Measurements from ENCODE around the gene PREX1. TPM values are rescaled to one million over a fixed set of nuclear protein-coding genes. Genes with fewer than 3 reads are reported as not detected.

Gene PREX1
- polyA plus RNA-seq, 1 donor (not counting 4 experiments of a cell fraction or from before 2014, with no cell fraction given), result 0.22 TPM

GRCh38 chr20:48771542-48771941, 56.3 kb downstream of the PREX1 start:
- H3K27me3 ChIP-seq (ENCODE audit: control insufficient read depth, extremely low read depth, insufficient read depth, low read length), result peaks cover 23% of the 10 kb centered on the region
- no peaks in the 10 kb centered on the region for H3K9me3 ChIP-seq (ENCODE audit: control insufficient read depth, low read depth, low read length)
- no peak for TF ChIP-seq CTCF (optimal IDR thresholded peaks at IDR 0.05 in 1 of 3, IDR thresholded peaks at IDR 0.05 in 1 of 3, conservative IDR thresholded peaks at IDR 0.05 in 1 of 3; ENCODE audit: extremely low read depth in 1 of 3, insufficient read depth in 2 of 3, low read length in 3 of 3)
- no peak for TF ChIP-seq EZH2 (IDR thresholded peaks at IDR 0.05; ENCODE audit: low read length)
- no peaks in the 10 kb centered on the region for H3K36me3 ChIP-seq (ENCODE audit: control insufficient read depth in 2 of 2, extremely low read depth in 1 of 2, insufficient read depth in 2 of 2, low read length in 2 of 2)
- DNase-seq (ENCODE audit: low read depth, low spot score) (no peak), FAIRE-seq (no peak)
- H2AFZ ChIP-seq (ENCODE audit: control insufficient read depth, low read length), result no peak overlapping the region
- no peaks in the 10 kb centered on the region for H3K79me2 ChIP-seq (ENCODE audit: control insufficient read depth, insufficient read depth, low read length)
- H3K9ac ChIP-seq (ENCODE audit: control insufficient read depth, extremely low read depth, insufficient read depth, low read length), result no peak overlapping the region
- H3K4me1 ChIP-seq (ENCODE audit: control insufficient read depth, extremely low read depth, insufficient read depth, low read length), result no peaks in the 10 kb centered on the region
- H4K20me1 ChIP-seq (ENCODE audit: control insufficient read depth, extremely low read depth, insufficient read depth, low read length), result no peaks in the 10 kb centered on the region
- H3K4me2 ChIP-seq (ENCODE audit: control insufficient read depth, extremely low read depth, insufficient read depth, low read depth, low read length), result no peak overlapping the region
- no peaks in the 10 kb centered on the region for H3K9me1 ChIP-seq (ENCODE audit: control insufficient read depth, extremely low read depth, insufficient read depth, low read length)
- H3K27ac ChIP-seq (ENCODE audit: control insufficient read depth, insufficient read depth, low read length), result no peak overlapping the region
- no peak overlapping the region for H3K4me3 ChIP-seq (ENCODE audit: control insufficient read depth in 2 of 3, extremely low read depth in 1 of 3, insufficient read depth in 2 of 3, low read depth in 1 of 3, low read length in 3 of 3)
- dilution Hi-C loops (cut with MboI; ENCODE audit: extremely low pct_ligation_motif_present, low sequenced_read_pairs), result no loop called here

- DNase-seq (ENCODE audit: low read depth, low spot score), result no peak
- Histone ChIP-seq H3K9me3 (ENCODE audit: control insufficient read depth, low read depth, low read length) (no peaks in the 10 kb centered on the region), H4K20me1 (ENCODE audit: control insufficient read depth, extremely low read depth, insufficient read depth, low read length) (no peaks in the 10 kb centered on the region), H2AFZ (ENCODE audit: control insufficient read depth, low read length) (no peak overlapping the region), H3K27me3 (ENCODE audit: control insufficient read depth, extremely low read depth, insufficient read depth, low read length) (peaks cover 23% of the 10 kb centered on the region), H3K9me1 (ENCODE audit: control insufficient read depth, extremely low read depth, insufficient read depth, low read length) (no peaks in the 10 kb centered on the region), H3K4me2 (ENCODE audit: control insufficient read depth, extremely low read depth, insufficient read depth, low read depth, low read length) (no peak overlapping the region), H3K27ac (ENCODE audit: control insufficient read depth, insufficient read depth, low read length) (no peak overlapping the region), H3K36me3 (ENCODE audit: control insufficient read depth in 2 of 2, extremely low read depth in 1 of 2, insufficient read depth in 2 of 2, low read length in 2 of 2) (no peaks in the 10 kb centered on the region), H3K79me2 (ENCODE audit: control insufficient read depth, insufficient read depth, low read length) (no peaks in the 10 kb centered on the region), H3K9ac (ENCODE audit: control insufficient read depth, extremely low read depth, insufficient read depth, low read length) (no peak overlapping the region), H3K4me1 (ENCODE audit: control insufficient read depth, extremely low read depth, insufficient read depth, low read length) (no peaks in the 10 kb centered on the region), H3K4me3 (ENCODE audit: control insufficient read depth in 2 of 3, extremely low read depth in 1 of 3, insufficient read depth in 2 of 3, low read depth in 1 of 3, low read length in 3 of 3) (no peak overlapping the region)
- no peak for FAIRE-seq
- dilution Hi-C loops (cut with MboI; ENCODE audit: extremely low pct_ligation_motif_present, low sequenced_read_pairs), result no loop called here
- TF ChIP-seq EZH2 (IDR thresholded peaks at IDR 0.05; ENCODE audit: low read length), result no peak
- TF ChIP-seq CTCF (optimal IDR thresholded peaks at IDR 0.05 in 1 of 3, IDR thresholded peaks at IDR 0.05 in 1 of 3, conservative IDR thresholded peaks at IDR 0.05 in 1 of 3; ENCODE audit: extremely low read depth in 1 of 3, insufficient read depth in 2 of 3, low read length in 3 of 3), result no peak
Observed at GRCh38 chr20:48770700-48771442, 56.9 kb downstream of the PREX1 start.
